Loucy (cell line): ENCODE measurements around the gene BCL2L14.

Source experiments
- H2AFZ ChIP-seq: fragments of 200-600 bp; sonication (generic); 2 replicates; pipeline ENCODE4 v1.6.0; 2016; ENCODE audit warnings: antibody characterized with exemption, mild to moderate bottlenecking, low read length, moderate library complexity
- H3F3A ChIP-seq: fragments of 200-600 bp; 2 replicates; pipeline ENCODE4 v1.6.0; 2016; ENCODE audit warnings: antibody characterized with exemption, low read depth, mild to moderate bottlenecking
- H3K27me3 ChIP-seq: fragments of 200-600 bp; sonication (generic); 2 replicates; pipeline ENCODE4 v1.6.1; 2014; ENCODE audit warnings: low read length, mild to moderate bottlenecking; ENCODE audit not compliant: insufficient read depth, poor library complexity, severe bottlenecking
- H3K36me3 ChIP-seq: fragments of 200-600 bp; sonication (generic); 2 replicates; pipeline ENCODE4 v1.6.1; 2016; ENCODE audit warnings: low read length; ENCODE audit not compliant: insufficient read depth
- H3K4me1 ChIP-seq: fragments of 200-600 bp; sonication (generic); 2 replicates; pipeline ENCODE4 v1.5.1; 2014; ENCODE audit warnings: low read length, mild to moderate bottlenecking; ENCODE audit not compliant: insufficient read depth, poor library complexity, severe bottlenecking
- H3K4me2 ChIP-seq: fragments of 200-600 bp; sonication (generic); 2 replicates; pipeline ENCODE4 v1.6.0; 2014; ENCODE audit warnings: antibody characterized with exemption, low read length, low read depth, mild to moderate bottlenecking; ENCODE audit not compliant: poor library complexity, severe bottlenecking
- H3K4me3 ChIP-seq: fragments of 200-600 bp; sonication (generic); 2 replicates; pipeline ENCODE4 v1.5.1; 2014; ENCODE audit warnings: low read length, mild to moderate bottlenecking, mixed read lengths; ENCODE audit not compliant: poor library complexity, severe bottlenecking
- H3K79me2 ChIP-seq: fragments of 200-600 bp; sonication (generic); 2 replicates; pipeline ENCODE4 v1.6.1; 2014; ENCODE audit warnings: low read length; ENCODE audit not compliant: insufficient read depth
- H3K9ac ChIP-seq: fragments of 200-600 bp; sonication (generic); 2 replicates; pipeline ENCODE4 v1.6.0; 2014; ENCODE audit warnings: mild to moderate bottlenecking, low read depth, low read length, moderate library complexity; ENCODE audit not compliant: poor library complexity, severe bottlenecking
- H3K9me2 ChIP-seq: fragments of 200-600 bp; sonication (generic); replicated peaks from 2 replicates; pipeline ENCODE4 v1.6.1; 2016; ENCODE audit warnings: low read depth, low read length, mixed read lengths
- H3K9me3 ChIP-seq: fragments of 200-600 bp; sonication (generic); 2 replicates; pipeline ENCODE4 v1.6.1; 2014; ENCODE audit warnings: mild to moderate bottlenecking, antibody characterized with exemption, low read length, low read depth; ENCODE audit not compliant: insufficient read depth
- H4K20me1 ChIP-seq: fragments of 200-600 bp; sonication (generic); 2 replicates; pipeline ENCODE4 v1.6.0; 2014; ENCODE audit warnings: antibody characterized with exemption, low read length, mild to moderate bottlenecking; ENCODE audit not compliant: insufficient read depth, poor library complexity, severe bottlenecking
- EZH2phosphoT487 ChIP-seq: fragments of 200-600 bp; IDR thresholded peaks from 2 replicates; pipeline ENCODE4 v1.6.1; 2018; ENCODE audit warnings: antibody characterized with exemption, mild to moderate bottlenecking, moderate library complexity, borderline replicate concordance
- TF ChIP-seq, protein P1 (sequence below): fragments of 200-600 bp; sonication (generic); conservative IDR thresholded peaks from 2 replicates; pipeline ENCODE4 v1.5.1; 2014; ENCODE audit warnings: mild to moderate bottlenecking, antibody characterized with exemption, low read length

BCL2L14 gene

DNA sequence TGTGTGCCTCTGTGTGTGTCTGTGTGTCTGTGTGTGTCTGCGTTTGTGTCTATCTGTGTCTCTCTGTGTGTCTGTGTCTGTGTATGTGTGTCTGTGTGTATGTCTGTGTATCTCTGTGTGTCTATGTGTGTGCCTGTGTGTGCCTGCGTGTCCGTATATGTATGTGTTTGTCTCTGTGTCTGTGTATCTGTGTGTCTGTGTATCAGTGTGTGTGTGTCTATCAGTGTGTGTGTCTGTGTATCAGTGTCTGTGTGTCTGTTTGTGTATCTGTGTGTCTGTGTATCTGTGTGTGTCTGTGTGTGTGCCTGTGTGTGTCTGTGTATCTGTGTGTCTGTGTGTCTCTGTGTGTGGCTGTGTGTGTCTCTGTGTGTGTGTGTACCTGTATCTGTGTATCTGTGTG, 23.1 kb upstream of the BCL2L14 start:
- Histone ChIP-seq H3K4me3 (no peak overlapping the region), H3K4me1 (no peaks in the 10 kb centered on the region), H3F3A (no peaks in the 10 kb centered on the region), H3K79me2 (no peaks in the 10 kb centered on the region), H3K9me3 (no peaks in the 10 kb centered on the region), H4K20me1 (no peaks in the 10 kb centered on the region), H3K36me3 (no peaks in the 10 kb centered on the region), H3K27me3 (no peaks in the 10 kb centered on the region), H2AFZ (no peak overlapping the region), H3K9me2 (no peaks in the 10 kb centered on the region), H3K4me2 (no peak overlapping the region), H3K9ac (no peak overlapping the region)
- TF ChIP-seq EZH2phosphoT487, result no peak
- TF ChIP-seq, protein P1, sequence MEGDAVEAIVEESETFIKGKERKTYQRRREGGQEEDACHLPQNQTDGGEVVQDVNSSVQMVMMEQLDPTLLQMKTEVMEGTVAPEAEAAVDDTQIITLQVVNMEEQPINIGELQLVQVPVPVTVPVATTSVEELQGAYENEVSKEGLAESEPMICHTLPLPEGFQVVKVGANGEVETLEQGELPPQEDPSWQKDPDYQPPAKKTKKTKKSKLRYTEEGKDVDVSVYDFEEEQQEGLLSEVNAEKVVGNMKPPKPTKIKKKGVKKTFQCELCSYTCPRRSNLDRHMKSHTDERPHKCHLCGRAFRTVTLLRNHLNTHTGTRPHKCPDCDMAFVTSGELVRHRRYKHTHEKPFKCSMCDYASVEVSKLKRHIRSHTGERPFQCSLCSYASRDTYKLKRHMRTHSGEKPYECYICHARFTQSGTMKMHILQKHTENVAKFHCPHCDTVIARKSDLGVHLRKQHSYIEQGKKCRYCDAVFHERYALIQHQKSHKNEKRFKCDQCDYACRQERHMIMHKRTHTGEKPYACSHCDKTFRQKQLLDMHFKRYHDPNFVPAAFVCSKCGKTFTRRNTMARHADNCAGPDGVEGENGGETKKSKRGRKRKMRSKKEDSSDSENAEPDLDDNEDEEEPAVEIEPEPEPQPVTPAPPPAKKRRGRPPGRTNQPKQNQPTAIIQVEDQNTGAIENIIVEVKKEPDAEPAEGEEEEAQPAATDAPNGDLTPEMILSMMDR, result no peak

- Histone ChIP-seq H3K27me3 (no peaks in the 10 kb centered on the region), H3F3A (no peaks in the 10 kb centered on the region), H3K36me3 (no peaks in the 10 kb centered on the region), H3K4me2 (no peak overlapping the region), H4K20me1 (no peaks in the 10 kb centered on the region), H3K9me3 (no peaks in the 10 kb centered on the region), H3K4me1 (no peaks in the 10 kb centered on the region), H3K9ac (no peak overlapping the region), H2AFZ (no peak overlapping the region), H3K9me2 (no peaks in the 10 kb centered on the region), H3K4me3 (no peak overlapping the region), H3K79me2 (no peaks in the 10 kb centered on the region)
- no peak for TF ChIP-seq EZH2phosphoT487
- TF ChIP-seq, protein P1, result no peak
Measured at GRCh38 chr12:12048266-12048665, 22.5 kb upstream of the BCL2L14 start.

DNA sequence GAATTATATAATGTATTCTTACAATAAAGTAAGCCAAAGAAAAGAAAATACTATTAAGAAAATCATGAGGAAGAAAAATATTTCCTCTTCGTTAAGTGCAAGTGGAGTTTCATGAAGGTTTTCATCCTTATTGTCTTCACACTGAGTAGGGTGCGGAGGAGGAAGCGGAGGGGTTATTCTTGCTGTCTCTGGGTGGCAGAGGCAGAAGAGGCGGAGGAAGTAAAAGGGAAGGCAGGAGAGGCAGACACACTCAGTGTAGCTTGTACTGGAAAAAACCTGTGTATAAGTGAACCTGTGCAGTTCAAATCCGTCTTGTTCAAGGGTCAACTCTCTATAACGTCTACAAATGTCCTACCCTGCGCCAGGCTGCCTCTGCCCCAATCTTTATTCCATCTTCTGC, 22.0 kb upstream of the BCL2L14 start:
- Histone ChIP-seq H3K9me2 (no peaks in the 10 kb centered on the region), H3K4me1 (no peaks in the 10 kb centered on the region), H3K4me3 (no peak overlapping the region), H3K79me2 (no peaks in the 10 kb centered on the region), H2AFZ (no peak overlapping the region), H4K20me1 (no peaks in the 10 kb centered on the region), H3K9ac (no peak overlapping the region), H3K36me3 (no peaks in the 10 kb centered on the region), H3K4me2 (no peak overlapping the region), H3K27me3 (no peaks in the 10 kb centered on the region), H3K9me3 (no peaks in the 10 kb centered on the region), H3F3A (no peaks in the 10 kb centered on the region)
- TF ChIP-seq, protein P1, result no peak
- TF ChIP-seq EZH2phosphoT487, result no peak
